WTC11 (cell line): ENCODE data around the gene WBP2. TPM values are rescaled to one million over a fixed set of nuclear protein-coding genes. Genes with fewer than 3 reads are reported as not detected.
A peak's percentile ranks its signal among the peaks of the same experiment; 100 is the strongest.

Experiments used
- ARID4B ChIP-seq: sonication (generic); formaldehyde crosslinking; IDR thresholded peaks from 2 replicates; pipeline ENCODE4 v1.8.0; 2023; ENCODE audit warnings: missing genetic modification reagents, mild to moderate bottlenecking, borderline replicate concordance
- CTCF ChIP-seq: fragments of 200-600 bp; IDR thresholded peaks from 2 replicates; pipeline ENCODE4 v1.8.0; 2022; ENCODE audit warnings: antibody characterized with exemption
- E2F1 ChIP-seq: sonication (generic); formaldehyde crosslinking; IDR thresholded peaks from 2 replicates; pipeline ENCODE4 v1.8.0; 2022; ENCODE audit warnings: mild to moderate bottlenecking, missing genetic modification reagents
- E2F4 ChIP-seq: sonication (generic); formaldehyde crosslinking; IDR thresholded peaks from 2 replicates; pipeline ENCODE4 v1.8.1; 2022; ENCODE audit warnings: low read depth, mild to moderate bottlenecking, moderate library complexity, missing genetic modification reagents, borderline replicate concordance
- EMX1 ChIP-seq: fragments of 250-450 bp; sonication (Bioruptor Pico); IDR thresholded peaks from 2 replicates; pipeline ENCODE4 v1.8.0; 2021; ENCODE audit warnings: mild to moderate bottlenecking
- GRHL2 ChIP-seq: fragments of 250-450 bp; sonication (Bioruptor Pico); IDR thresholded peaks from 2 replicates; pipeline ENCODE4 v1.8.0; 2022; ENCODE audit warnings: mild to moderate bottlenecking, moderate library complexity; ENCODE audit not compliant: insufficient replicate concordance, severe bottlenecking
- GTF2I ChIP-seq: fragments of 250-450 bp; sonication (Bioruptor Pico); conservative IDR thresholded peaks from 2 replicates; pipeline ENCODE4 v1.4.0; 2021; ENCODE audit warnings: mild to moderate bottlenecking
- KAT7 ChIP-seq: sonication (generic); formaldehyde crosslinking; IDR thresholded peaks from 2 replicates; pipeline ENCODE4 v1.8.1; 2023; ENCODE audit warnings: missing genetic modification reagents, mild to moderate bottlenecking, borderline replicate concordance
- MXD4 ChIP-seq: fragments of 250-450 bp; sonication (Bioruptor Pico); IDR thresholded peaks from 2 replicates; pipeline ENCODE4 v1.8.0; 2021; ENCODE audit warnings: mild to moderate bottlenecking, moderate library complexity, borderline replicate concordance
- NR3C1 ChIP-seq: sonication (generic); formaldehyde crosslinking; conservative IDR thresholded peaks from 2 replicates; pipeline ENCODE4 v1.8.1; 2023; ENCODE audit warnings: low read depth, mild to moderate bottlenecking, missing genetic modification reagents
- PREB ChIP-seq: sonication (generic); formaldehyde crosslinking; IDR thresholded peaks from 2 replicates; pipeline ENCODE4 v1.8.1; 2022; ENCODE audit warnings: mild to moderate bottlenecking, missing genetic modification reagents, moderate library complexity, borderline replicate concordance
- SMAD4 ChIP-seq: sonication (generic); formaldehyde crosslinking; IDR thresholded peaks from 2 replicates; pipeline ENCODE4 v1.8.0; 2022; ENCODE audit warnings: mild to moderate bottlenecking, missing genetic modification reagents
- SOX15 ChIP-seq: fragments of 250-450 bp; sonication (Bioruptor Pico); IDR thresholded peaks from 2 replicates; pipeline ENCODE4 v1.9.0; 2021; ENCODE audit warnings: mild to moderate bottlenecking
- USF1 ChIP-seq: sonication (generic); formaldehyde crosslinking; IDR thresholded peaks from 2 replicates; pipeline ENCODE4 v1.8.0; 2022; ENCODE audit warnings: mild to moderate bottlenecking, missing genetic modification reagents
- USF2 ChIP-seq: sonication (generic); formaldehyde crosslinking; IDR thresholded peaks from 2 replicates; pipeline ENCODE4 v1.8.1; 2023; ENCODE audit warnings: mild to moderate bottlenecking, missing genetic modification reagents, moderate library complexity
- ZBTB21 ChIP-seq: sonication (generic); formaldehyde crosslinking; IDR thresholded peaks from 2 replicates; pipeline ENCODE4 v1.8.1; 2023; ENCODE audit warnings: mild to moderate bottlenecking, missing genetic modification reagents, borderline replicate concordance
- ZMAT4 ChIP-seq: fragments of 250-450 bp; sonication (Bioruptor Pico); IDR thresholded peaks from 2 replicates; pipeline ENCODE4 v1.9.0; 2021; ENCODE audit warnings: mild to moderate bottlenecking
- ZNF138 ChIP-seq: sonication (generic); formaldehyde crosslinking; conservative IDR thresholded peaks from 2 replicates; pipeline ENCODE4 v1.8.1; 2022; ENCODE audit warnings: mild to moderate bottlenecking, moderate library complexity, missing genetic modification reagents
- ZNF232 ChIP-seq: sonication (generic); formaldehyde crosslinking; IDR thresholded peaks from 2 replicates; pipeline ENCODE4 v1.8.0; 2022; ENCODE audit warnings: mild to moderate bottlenecking, missing genetic modification reagents
- ZNF396 ChIP-seq: fragments of 250-450 bp; sonication (Bioruptor Pico); IDR thresholded peaks from 2 replicates; pipeline ENCODE4 v1.8.0; 2021; ENCODE audit warnings: mild to moderate bottlenecking, moderate library complexity, borderline replicate concordance
- ZNF532 ChIP-seq: fragments of 250-450 bp; sonication (Bioruptor Pico); IDR thresholded peaks from 2 replicates; pipeline ENCODE4 v1.9.0; 2021; ENCODE audit warnings: mild to moderate bottlenecking, borderline replicate concordance
- total RNA-seq: library from RNA; stranded (reverse); gene quantifications from 3 replicates; pipeline ENCODE4 v1.2.3, GENCODE V29; 2021

WBP2 gene
- total RNA-seq, 1 experiment from 2014 or later, result 68.8 TPM

GRCh38 chr17:75830164-75831031, 24.7 kb downstream of the WBP2 start (continued):
- no peak for TF ChIP-seq E2F4 (CRISPR knock-in tag)
- no peak for TF ChIP-seq USF1 (CRISPR knock-in tag)
- TF ChIP-seq ZBTB21 (CRISPR knock-in tag), result peak; percentile 87
- TF ChIP-seq E2F1, result no peak
- TF ChIP-seq MXD4 (CRISPR knock-in tag), result no peak
- no peak for TF ChIP-seq SMAD4 (CRISPR knock-in tag)
- no peak for TF ChIP-seq ZNF396 (CRISPR knock-in tag)
- no peak for TF ChIP-seq GRHL2 (CRISPR knock-in tag)
- TF ChIP-seq NR3C1 (CRISPR knock-in tag), result no peak
- no peak for TF ChIP-seq EMX1 (CRISPR knock-in tag)
- no peak for TF ChIP-seq ZNF232 (CRISPR knock-in tag)
- TF ChIP-seq ARID4B, result 0 out of 2 replicates have a peak, but pooled peaks have one; percentile 20
- TF ChIP-seq CTCF, result peak; percentile 78
- TF ChIP-seq ZNF532 (CRISPR knock-in tag), result no peak
- TF ChIP-seq PREB (CRISPR knock-in tag), result no peak
- no peak for TF ChIP-seq ZMAT4 (CRISPR knock-in tag)
- TF ChIP-seq KAT7 (CRISPR knock-in tag), result no peak
- no peak for TF ChIP-seq ZNF138 (CRISPR knock-in tag)
- peak; percentile 46; the same call in 1 of the 2 replicates for TF ChIP-seq USF2 (CRISPR knock-in tag)
- TF ChIP-seq GTF2I (CRISPR knock-in tag), result no peak
- TF ChIP-seq SOX15 (CRISPR knock-in tag), result no peak
